KBM-7 (cell line): ENCODE data around the gene ZDHHC12.
"Not testable (repeated sequence)": the region's sequence is repeated elsewhere in the genome, so short reads cannot be mapped to it uniquely, and the experiment has no call there.

Experiments used
- DNase-seq: peaks from one replicate; pipeline ENCODE4 v3.0.0-alpha.2; 2015
- in situ Hi-C: fragments of 300-500 bp; cut with MboI; formaldehyde crosslinking; loops from 2 replicates; pipeline ENCODE4 v1.14.3; 2020; ENCODE audit warnings: low sequenced_read_pairs, low pct_unique_long_range_greater_than_20kb, mixed read lengths

ZDHHC12 gene

GRCh38 chr9:128713941-128714573 is 9.9 kb downstream of the ZDHHC12 start:
- no peak for DNase-seq
- in situ Hi-C loops, result no loop called here

- DNase-seq, result no peak
- in situ Hi-C loops, result no loop called here
Observed at GRCh38 chr9:128713411-128713780, 10.5 kb downstream of the ZDHHC12 start.

GRCh38 chr9:128712451-128713410 is 11.2 kb downstream of the ZDHHC12 start:
- in situ Hi-C loops, result no loop called here
- no peak for DNase-seq

DNA sequence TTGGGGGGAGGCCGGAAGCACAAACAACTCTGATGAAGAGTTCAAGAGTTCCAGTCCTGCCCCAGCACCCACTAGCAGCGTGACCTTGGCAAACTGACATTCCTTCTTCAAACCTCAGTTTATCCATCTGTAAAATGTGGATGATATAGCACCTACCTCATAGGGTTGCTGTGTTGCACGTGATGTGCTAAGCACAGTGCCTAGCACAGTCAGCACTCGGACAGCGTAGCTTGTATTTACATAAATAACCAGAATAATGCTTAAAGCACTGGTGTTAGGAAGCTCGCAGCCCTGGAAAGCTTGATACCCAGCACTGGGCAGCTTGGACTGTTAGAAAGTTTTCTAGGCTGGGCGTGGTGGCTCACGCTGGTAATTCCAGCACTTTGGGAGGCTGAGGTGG is 16.5 kb downstream of the ZDHHC12 start:
- DNase-seq, result no peak
- in situ Hi-C loops, result no loop called here

- in situ Hi-C loops, result no loop called here
- DNase-seq, result no peak
Observed at GRCh38 chr9:128706671-128707381, 17.1 kb downstream of the ZDHHC12 start.

GRCh38 chr9:128706045-128706444 is 17.9 kb downstream of the ZDHHC12 start:
- no peak for DNase-seq
- in situ Hi-C loops, result no loop called here

DNA sequence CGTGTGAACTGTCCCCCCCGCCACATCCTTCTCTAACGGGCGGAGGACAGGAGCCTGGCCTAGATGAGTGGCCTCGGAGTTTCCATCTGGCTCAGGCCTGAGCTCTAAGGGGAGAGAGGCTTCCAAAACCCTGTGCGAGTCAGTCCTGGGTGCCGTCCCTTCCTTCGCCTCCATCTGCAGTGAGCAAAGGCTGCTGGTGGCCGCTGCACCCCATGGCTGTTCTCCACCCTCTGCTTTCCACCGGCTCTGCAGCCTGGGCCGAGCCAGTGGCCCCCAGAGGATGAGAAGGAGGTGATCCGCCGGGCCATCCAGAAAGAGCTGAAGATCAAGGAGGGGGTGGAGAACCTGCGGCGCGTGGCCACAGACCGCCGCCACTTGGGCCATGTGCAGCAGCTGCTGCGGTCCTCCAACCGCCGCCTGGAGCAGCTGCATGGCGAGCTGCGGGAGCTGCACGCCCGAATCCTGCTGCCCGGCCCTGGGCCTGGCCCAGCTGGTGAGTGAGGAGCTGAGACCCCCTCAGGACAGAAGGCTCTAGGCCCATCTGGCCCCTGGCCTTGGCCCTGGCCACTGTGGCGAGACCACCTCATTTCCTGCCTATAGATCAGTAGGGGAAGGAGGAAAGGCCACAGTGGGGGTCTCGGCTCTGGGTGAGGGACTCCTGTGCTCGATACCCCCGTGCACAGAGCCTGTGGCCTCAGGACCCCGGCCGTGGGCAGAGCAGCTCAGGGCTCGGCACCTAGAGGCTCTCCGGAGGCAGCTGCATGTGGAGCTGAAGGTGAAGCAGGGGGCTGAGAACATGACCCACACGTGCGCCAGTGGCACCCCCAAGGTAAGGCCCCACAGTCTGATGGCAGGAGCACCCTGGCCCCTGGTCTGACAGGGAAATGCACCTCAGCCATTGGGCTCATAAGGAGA is 18.6 kb downstream of the ZDHHC12 start:
- DNase-seq, result no peak
- in situ Hi-C loops, result no loop called here

DNA sequence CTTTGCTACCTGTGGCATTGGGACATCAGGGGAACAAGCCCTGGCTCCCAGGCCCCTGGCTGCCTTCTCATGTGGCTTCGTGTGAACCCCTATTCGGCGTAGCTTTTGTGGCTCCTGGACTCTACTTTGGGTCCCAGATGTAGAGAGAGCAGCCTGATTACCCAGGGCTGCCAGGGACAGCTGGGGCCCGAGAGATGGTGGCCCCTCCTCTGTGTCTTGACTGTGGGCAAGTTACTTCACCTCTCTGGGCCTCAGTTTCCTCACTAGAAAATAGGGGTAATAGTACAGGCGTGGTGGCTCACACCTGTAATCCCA is 19.6 kb downstream of the ZDHHC12 start:
- in situ Hi-C loops, result no loop called here
- DNase-seq, result no peak

- peak; percentile 34 for DNase-seq
- in situ Hi-C loops, result no loop called here
Observed at GRCh38 chr9:128703616-128704355, 20.1 kb downstream of the ZDHHC12 start.

- peak; percentile 69 for DNase-seq
- in situ Hi-C loops, result no loop called here
Observed at GRCh38 chr9:128702949-128703615, 20.8 kb downstream of the ZDHHC12 start.

DNA sequence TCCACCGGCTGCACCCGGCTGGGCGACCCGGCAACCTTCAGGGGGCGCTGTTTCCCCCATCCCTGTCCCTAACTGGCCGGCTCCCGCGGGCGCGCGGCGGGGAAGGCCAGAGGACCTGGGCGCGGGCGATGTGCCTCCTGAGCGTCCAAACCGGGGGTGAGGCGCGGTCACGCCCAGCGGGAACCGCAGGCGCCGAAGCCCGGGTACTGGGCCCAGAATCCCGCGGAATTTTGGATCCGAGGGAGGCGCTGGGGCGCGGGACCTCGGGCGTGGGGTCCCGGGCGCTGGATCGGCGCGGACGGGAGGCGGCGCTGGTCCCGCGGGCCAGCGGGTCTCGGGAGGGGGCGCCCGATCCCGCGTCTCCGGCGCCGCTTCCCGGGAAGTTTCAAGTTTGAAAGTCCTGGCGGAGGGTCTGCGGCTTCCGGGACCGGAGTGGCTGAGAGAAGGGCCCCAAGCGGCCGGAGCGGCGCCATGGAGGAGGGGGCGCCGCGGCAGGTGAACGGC is 21.4 kb downstream of the ZDHHC12 start, which contains the start of gene PKN3:
Gene PKN3 (plus strand): TSS at position 59 of the 504 bp plus-strand sequence. CDS start 413 bp downstream, at position 472.
- peak; percentile 94 for DNase-seq
- in situ Hi-C loops, result no loop called here

DNA sequence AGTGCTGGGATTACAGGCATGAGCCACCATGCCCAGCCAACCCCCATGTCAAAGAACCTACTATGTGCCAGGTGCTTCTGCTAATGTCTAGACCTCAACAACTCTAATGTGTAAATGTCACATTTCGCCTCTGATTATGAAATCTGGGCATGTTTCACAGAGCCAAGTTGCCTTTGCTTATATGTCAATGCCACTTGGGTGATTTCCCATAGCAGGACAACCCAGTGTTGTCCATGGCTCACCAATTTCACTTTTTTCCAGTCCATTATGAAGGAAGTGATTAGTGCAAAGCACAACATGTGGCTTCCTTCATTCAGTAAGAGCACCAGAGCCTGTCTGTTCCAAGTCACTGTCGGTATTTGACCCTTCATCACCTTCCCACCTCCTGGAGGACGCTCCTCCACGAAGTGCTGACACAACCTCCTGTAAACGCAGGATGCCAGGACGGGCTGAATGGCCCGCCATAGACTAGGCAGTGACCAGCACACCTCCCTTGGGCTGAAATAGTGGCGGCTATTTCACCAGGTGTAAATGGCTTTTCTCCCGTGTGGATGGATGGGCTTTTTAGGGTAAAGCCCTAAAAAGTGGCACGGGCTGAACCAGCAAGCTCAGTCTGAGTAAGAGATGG is 22.6 kb downstream of the ZDHHC12 start:
- in situ Hi-C loops, result no loop called here
- DNase-seq, result no peak

DNA sequence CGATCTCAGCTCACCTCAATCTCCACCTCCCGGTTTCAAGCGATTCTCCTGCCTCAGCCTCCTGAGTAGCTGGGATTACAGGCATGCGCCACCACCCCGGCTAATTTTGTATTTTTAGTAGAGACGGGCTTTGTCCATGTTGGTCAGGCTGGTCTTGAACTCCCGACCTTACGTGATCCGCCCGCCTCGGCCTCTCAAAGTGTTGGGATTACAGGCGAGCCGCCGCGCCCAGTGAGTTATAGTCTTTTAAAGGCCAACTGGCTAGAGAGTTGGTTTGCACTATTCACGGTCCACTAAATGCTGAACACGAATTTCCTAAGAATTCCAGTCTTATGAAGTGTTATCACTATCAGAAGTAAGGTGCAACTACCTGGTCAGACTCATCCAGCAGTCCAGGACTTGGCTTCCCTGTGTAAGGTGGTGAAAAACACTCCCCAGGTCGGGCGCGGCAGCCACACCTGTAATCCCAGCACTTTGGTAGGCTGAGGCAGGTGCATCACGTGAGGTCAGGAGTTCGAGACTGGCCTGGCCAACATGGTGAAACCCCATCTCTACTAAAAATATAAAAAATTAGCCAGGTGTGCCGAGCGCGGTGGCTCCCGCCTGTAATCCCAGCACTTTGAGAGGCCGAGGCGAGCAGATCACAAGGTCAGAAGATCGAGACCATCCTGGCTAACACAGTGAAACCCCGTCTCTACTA is 24.7 kb downstream of the ZDHHC12 start:
- DNase-seq, in situ Hi-C loops: not testable (repeated sequence)

DNA sequence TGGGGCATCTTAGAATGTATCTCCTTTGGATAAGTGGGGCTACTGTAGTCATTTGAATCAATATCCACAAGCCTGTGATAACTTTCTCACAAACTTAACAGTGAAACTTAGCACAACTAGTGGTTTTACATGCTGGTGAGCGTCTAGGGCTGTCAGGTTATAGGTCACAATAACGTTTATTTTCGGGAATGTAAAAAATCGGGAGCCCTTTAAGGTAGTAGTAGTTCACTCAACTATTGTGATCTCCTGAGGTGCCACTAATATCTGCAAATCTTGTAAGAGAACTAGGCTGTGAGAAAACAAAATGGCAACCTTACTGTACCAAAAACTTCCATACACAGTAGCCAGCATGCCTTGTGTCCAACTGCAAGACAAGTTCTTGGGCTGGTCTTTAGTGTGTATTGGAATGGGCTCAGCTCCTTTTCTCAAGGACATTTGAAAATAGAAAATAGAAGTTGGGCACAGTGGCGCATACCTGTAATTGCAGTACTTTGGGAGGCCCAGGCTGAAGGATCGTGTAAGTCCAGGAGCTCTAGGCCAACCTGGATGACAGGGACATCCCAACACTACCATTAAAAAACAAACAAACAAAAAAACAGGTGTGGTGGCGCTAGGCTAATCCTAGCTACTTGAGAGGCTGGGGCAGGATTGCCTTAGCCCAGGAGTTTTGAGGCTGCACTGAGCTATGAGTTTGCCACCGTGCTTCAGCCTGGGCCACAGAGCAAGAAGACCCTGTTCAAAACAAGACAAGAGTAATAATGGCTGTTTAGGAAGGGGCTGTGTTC is 26.8 kb downstream of the ZDHHC12 start:
- in situ Hi-C loops, result no loop called here
- DNase-seq, result no peak

GRCh38 chr9:128694344-128694743 is 29.6 kb downstream of the ZDHHC12 start:
- DNase-seq, result no peak
- in situ Hi-C loops, result no loop called here

DNA sequence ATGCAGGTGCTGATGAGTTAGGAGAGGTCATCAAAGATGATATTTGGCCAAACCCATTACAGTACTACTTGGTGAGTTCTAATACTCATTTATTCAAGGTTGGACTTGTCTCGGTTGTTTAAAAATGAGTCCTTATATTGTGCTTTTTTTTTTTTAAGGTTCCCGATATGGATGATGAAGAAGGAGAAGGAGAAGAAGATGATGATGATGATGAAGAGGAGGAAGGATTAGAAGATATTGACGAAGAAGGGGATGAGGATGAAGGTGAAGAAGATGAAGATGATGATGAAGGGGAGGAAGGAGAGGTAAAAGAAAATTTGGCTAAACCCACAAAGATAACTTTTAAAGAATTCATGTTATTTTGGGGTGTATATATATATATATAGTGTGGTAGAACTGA is 30.2 kb downstream of the ZDHHC12 start:
- DNase-seq, in situ Hi-C loops: not testable (repeated sequence)
